GM21717 (cell line): Measurements from ENCODE around the gene C9.
"Not testable (repeated sequence)": the region's sequence is repeated elsewhere in the genome, so short reads cannot be mapped to it uniquely, and the experiment has no call there.

Source experiments
- ATAC-seq: cut with Tn5 transposase; IDR thresholded peaks from one replicate; pipeline ENCODE4 v1.9.1; 2021; ENCODE audit warnings: mild to moderate bottlenecking, moderate library complexity; ENCODE audit not compliant: unreplicated experiment

C9 gene

GRCh38 chr5:39333104-39333503, 31.2 kb downstream of the C9 start:
- ATAC-seq = no peak

GRCh38 chr5:39331861-39332381, 32.4 kb downstream of the C9 start:
- no peak for ATAC-seq

GRCh38 chr5:39328731-39329130, 35.6 kb downstream of the C9 start:
- ATAC-seq = no peak

- no peak for ATAC-seq
These were observed 40.8 kb downstream of the C9 start for GRCh38 chr5:39323542-39323941.

- ATAC-seq = no peak
These were observed 44.9 kb downstream of the C9 start for GRCh38 chr5:39319395-39319794.

- ATAC-seq = not testable (repeated sequence)
These were observed 47.8 kb downstream of the C9 start for GRCh38 chr5:39316464-39316863.

- no peak for ATAC-seq
These were observed 48.3 kb downstream of the C9 start for GRCh38 chr5:39315995-39316394.

- no peak for ATAC-seq
These were observed 49.7 kb downstream of the C9 start for GRCh38 chr5:39314591-39314990.

- ATAC-seq = no peak
These were observed 54.8 kb downstream of the C9 start for GRCh38 chr5:39309534-39309933.

- ATAC-seq = peak; percentile 75
These were observed 61.8 kb downstream of the C9 start for GRCh38 chr5:39302472-39302871.

GRCh38 chr5:39301406-39301805, 62.9 kb downstream of the C9 start:
- no peak for ATAC-seq

- ATAC-seq = no peak
These were observed 64.3 kb downstream of the C9 start for GRCh38 chr5:39299962-39300361.

GRCh38 chr5:39294736-39295135, 69.6 kb downstream of the C9 start:
- no peak for ATAC-seq

- no peak for ATAC-seq
These were observed 79.7 kb downstream of the C9 start for GRCh38 chr5:39284552-39284951.

GRCh38 chr5:39283231-39283818, 81.0 kb downstream of the C9 start:
- ATAC-seq = peak; percentile 95

GRCh38 chr5:39282561-39282960, 81.7 kb downstream of the C9 start:
- ATAC-seq = no peak

- ATAC-seq = not testable (repeated sequence)
These were observed 88.4 kb downstream of the C9 start for GRCh38 chr5:39275865-39276264.

- ATAC-seq = peak; percentile 94
These were observed 89.8 kb downstream of the C9 start for GRCh38 chr5:39274398-39275085.

GRCh38 chr5:39273314-39273954, 90.9 kb downstream of the C9 start:
- no peak for ATAC-seq

- not testable (repeated sequence) for ATAC-seq
These were observed 91.4 kb downstream of the C9 start for GRCh38 chr5:39272869-39273231.

GRCh38 chr5:39270225-39270848, 94.0 kb downstream of the C9 start:
- peak; percentile 65 for ATAC-seq

- no peak for ATAC-seq
These were observed 97.1 kb downstream of the C9 start for GRCh38 chr5:39267186-39267585.
